RKO (cell line): ENCODE results near the gene RAPSN.

Experiments
- DNase-seq: peaks from one replicate; pipeline ENCODE4 v3.0.0-alpha.2; 2016; ENCODE audit warnings: low spot score

RAPSN gene

DNA sequence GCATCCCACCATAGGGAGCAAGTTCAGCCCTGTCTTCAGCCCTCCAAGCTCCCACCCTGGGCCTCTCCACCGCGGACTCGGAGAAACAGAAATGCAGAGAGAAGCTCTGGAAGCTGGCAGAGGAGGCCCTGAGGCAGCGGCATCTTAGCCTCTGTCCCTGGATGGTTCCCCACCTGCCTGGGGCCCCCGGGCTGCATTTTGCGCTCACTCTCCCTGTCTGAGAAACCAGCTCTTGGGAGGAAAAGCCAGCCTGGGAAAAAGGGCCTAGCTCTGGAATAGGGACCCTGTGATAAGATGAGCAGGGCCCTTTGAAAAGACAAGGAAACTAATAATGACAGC is 58.5 kb downstream of the RAPSN start:
- DNase-seq: no peak

DNA sequence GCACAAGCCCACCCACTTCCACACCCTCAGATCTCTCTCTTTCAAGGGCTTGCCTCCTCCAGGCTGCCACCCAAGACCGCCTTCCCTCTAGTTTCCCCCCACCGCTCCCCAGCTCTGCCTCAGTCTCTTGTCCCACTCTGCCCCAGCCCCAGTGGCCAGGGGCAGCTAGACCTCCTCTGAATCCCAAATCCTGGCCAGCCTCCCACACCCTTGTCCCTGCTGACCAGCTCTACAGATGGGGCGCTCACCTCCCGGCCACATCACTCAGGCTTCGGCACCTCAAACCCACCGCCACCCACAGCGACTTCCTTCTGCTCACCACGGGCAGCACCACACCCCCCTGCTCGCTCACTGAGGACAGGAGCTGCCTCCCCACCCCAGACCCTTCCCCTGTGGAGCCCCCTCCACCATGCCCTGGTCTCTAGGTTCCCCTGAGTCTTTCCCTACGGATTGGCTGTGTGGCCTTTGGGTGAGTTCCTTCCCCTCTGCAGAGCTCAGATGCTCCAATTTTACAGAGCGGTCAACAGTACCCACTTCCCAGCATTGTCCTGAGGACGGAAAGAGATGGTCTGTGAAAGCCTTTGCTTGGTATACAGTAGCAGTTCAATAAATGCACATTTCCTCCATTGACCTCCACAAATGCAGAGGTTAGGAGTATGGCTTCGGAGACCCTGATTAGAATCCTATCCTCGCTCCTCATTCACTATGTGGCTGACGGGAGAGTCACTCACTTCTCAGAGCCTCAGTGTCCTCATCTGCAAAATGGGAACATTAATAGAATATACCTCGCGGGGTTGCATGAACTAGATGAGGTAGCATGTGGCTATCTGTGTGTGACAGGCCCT is 59.1 kb downstream of the RAPSN start:
- DNase-seq: no peak

DNA sequence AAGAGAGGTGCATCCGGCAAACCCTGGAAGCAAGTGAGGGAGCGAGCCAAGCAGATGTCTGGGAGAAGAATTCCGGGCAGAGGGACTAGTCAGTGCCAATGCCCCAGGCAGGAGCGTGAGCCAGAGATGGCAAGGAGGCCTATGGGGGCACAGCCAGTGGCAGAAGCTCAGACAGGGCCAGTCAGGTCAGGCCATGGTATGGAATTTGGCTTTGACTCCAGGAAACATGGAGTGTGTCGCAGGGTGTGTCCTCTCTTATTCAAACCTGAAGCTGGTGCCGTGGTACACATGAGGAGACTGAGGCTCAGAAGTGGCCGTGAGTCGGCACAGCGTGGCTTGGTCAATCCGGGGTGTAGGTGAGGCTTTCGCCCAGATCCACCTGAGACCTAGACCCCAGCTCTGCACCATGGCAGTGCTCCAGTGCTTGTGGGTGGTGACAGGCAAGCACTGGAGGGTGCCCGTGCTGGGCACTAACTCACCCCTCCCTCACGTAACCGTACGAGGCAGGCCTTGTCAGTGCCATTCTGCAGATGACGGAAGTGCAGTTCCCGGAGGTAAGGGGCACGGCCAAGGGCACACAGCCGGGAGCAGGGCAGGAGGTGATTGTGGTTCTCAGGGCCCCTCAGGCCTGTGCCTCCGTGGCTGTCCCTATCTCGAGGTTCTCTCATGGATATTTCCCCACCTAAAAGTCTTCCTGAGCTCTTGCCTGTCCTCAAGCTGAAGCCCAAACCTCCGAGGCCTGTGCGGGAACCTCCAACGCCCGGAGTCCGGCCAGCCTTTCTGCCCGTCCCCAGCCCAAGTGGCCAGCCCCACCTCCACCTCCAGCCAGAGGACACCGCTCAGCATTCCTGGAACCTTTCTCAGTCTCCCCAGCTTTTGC is 60.0 kb downstream of the RAPSN start:
- DNase-seq: no peak

DNA sequence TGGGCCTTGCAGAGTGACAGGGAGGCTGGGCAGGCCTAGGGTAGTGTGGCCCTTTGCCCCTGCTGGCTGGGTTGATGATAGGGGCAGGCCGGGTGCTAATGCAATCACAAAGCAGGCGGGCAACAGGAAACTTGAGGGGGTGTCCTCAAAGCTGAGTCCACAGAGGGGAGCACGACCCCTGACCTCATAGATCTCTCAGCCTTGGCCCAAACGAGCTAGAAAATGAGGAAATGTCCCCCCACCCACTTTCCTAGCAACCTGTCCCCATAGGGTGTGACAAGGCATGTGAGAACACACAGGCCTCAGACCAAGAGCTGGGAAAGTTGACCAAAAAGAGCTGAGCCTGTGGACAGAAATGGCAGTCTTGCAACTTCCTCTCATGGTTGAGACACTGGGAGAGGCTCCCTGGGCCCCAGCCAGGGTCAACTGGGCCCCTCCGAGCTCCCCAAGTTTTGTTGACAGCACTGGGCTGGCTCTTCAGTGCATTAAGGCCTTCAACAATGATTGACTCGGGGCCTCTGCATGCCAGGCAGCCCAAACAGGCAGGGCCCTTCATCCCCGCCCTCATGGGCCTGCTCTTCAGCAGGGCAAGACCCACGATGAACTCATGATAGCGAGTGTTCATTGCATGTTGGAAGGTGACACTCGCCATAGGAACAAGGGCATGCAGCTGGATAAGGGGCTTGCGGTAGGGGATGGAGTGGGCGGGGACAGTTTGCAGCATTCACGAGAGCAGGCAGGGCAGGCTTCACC is 60.8 kb downstream of the RAPSN start:
- no peak for DNase-seq
